BJ (cell line): ENCODE results near the gene MYH7. TPM values are rescaled to one million over a fixed set of nuclear protein-coding genes. Genes with fewer than 3 reads are reported as not detected.

Experiments
- CTCF ChIA-PET: fragments of 350-600 bp; formaldehyde crosslinking; extraction: SDS; loops from one replicate; lab custom pipeline; 2021; ENCODE audit warnings: antibody characterized with exemption, inconsistent platforms; lab: Yijun Ruan, JAX
- POLR2A ChIA-PET: fragments of 300-600 bp; sonication (Branson Sonifier 250); formaldehyde crosslinking; extraction: SDS; loops from one replicate; lab custom pipeline; 2021; ENCODE audit warnings: antibody characterized with exemption; lab: Charles Lee
- DNase-seq: peaks from one replicate; pipeline ENCODE4 v3.0.0-alpha.2; 2011; ENCODE audit warnings: low read depth
- H3K27me3 ChIP-seq: 2 replicates; pipeline ENCODE4 v1.6.0; 2011; ENCODE audit warnings: low read length; ENCODE audit not compliant: control insufficient read depth, insufficient read depth
- H3K36me3 ChIP-seq: 2 replicates; pipeline ENCODE4 v1.5.1; 2011; ENCODE audit warnings: low read length; ENCODE audit not compliant: control insufficient read depth, insufficient read depth
- H3K4me3 ChIP-seq: 2 replicates; pipeline ENCODE4 v1.5.1; 2011; ENCODE audit warnings: low read depth, mild to moderate bottlenecking, control low read depth, low read length
- polyA plus RNA-seq: library from polyadenylated mRNA; depleted of rRNA; stranded (reverse); fragments of >200 nt; gene quantifications from 2 replicates; pipeline ENCODE4 v1.2.3, GENCODE V29; 2011
- TF ChIP-seq, protein P1 (sequence below): IDR thresholded peaks from 2 replicates; pipeline ENCODE4 v1.5.1; 2011; ENCODE audit warnings: low read depth, mild to moderate bottlenecking, control low read depth, inconsistent platforms, low read length, moderate library complexity; ENCODE audit not compliant: insufficient read depth

Gene MYH7
- polyA plus RNA-seq, 1 experiment = not detected

DNA sequence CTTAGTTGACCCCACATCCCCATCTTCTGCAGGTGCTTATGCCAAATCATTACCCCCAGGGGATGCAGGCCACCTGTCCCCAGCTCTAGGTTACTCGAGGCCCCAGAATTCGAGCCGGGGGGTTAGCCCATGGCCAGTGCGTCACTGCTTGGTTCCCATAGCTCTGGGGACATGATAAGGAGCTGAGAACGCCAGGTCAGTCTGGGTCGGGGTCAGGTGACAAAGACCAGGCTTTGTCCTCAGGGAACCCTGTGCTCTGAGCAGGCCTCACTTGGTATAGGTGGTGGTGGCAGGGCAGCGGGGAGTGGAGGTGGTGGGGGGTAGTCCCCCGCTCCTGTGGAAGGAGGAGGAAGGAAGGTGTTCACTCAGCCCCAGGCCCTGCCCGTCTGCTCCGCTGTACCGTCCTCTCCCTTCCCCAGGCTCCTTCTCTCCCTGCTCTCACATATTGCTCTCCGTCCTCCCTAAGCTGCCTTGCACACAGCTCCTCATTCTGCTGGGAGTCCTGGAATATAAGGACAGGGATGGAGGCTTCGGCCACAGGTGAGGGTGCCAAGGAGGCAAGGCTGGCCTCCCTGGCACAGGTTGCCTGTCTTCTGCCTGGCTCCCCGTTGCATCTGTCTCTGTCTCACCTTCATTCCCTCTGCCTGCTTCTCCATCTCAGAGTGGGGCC lies 25.4 kb downstream of the MYH7 start:
- H3K27me3 ChIP-seq = peaks cover 6% of the 10 kb centered on the region
- DNase-seq = no peak
- POLR2A ChIA-PET = no interaction called here
- H3K36me3 ChIP-seq = no peaks in the 10 kb centered on the region
- CTCF ChIA-PET = no interaction called here
- no peak overlapping the region for H3K4me3 ChIP-seq
- TF ChIP-seq, protein P1, sequence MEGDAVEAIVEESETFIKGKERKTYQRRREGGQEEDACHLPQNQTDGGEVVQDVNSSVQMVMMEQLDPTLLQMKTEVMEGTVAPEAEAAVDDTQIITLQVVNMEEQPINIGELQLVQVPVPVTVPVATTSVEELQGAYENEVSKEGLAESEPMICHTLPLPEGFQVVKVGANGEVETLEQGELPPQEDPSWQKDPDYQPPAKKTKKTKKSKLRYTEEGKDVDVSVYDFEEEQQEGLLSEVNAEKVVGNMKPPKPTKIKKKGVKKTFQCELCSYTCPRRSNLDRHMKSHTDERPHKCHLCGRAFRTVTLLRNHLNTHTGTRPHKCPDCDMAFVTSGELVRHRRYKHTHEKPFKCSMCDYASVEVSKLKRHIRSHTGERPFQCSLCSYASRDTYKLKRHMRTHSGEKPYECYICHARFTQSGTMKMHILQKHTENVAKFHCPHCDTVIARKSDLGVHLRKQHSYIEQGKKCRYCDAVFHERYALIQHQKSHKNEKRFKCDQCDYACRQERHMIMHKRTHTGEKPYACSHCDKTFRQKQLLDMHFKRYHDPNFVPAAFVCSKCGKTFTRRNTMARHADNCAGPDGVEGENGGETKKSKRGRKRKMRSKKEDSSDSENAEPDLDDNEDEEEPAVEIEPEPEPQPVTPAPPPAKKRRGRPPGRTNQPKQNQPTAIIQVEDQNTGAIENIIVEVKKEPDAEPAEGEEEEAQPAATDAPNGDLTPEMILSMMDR = no peak

DNA sequence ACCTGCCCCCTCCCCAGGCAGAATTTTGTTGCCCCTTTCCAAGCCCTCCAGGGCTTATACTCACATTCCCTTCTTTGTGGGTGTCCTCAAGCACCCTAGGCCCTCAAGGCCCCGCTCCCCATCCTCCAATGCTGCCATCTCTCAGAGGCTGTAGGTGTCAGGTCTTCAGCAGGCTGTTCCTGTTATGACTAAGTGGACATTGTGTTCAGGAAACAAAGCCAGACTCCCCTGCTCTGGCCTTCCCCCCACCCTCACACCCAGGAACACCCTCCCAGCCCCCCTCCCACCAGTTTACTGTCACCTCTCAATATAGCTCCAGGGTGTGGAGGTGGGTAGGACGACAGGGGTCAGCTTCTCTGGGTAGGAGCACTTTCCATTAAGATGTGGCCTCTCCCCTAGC lies 26.0 kb downstream of the MYH7 start:
- ChIA-PET POLR2A (no interaction called here), CTCF (no interaction called here)
- Histone ChIP-seq H3K27me3 (peaks cover 7% of the 10 kb centered on the region), H3K4me3 (no peak overlapping the region), H3K36me3 (no peaks in the 10 kb centered on the region)
- DNase-seq = no peak
- TF ChIP-seq, protein P1 = no peak

DNA sequence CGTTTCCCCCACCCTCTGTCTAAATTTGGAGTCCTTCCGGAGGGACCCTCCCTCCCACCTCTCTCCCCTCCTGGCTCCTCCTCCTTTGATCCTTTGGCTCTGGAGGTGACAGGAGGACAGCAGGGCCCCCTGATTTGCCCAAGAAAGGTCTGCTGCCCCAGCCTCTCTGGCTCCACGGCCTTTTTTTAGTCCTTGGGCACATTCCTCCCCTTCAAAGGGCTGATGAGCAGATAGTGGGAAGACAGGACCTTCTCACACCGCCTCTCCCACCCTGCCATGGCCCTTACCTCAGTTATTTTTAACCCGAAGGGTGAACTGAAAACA lies 27.2 kb downstream of the MYH7 start:
- Histone ChIP-seq H3K27me3 (peaks cover 9% of the 10 kb centered on the region), H3K36me3 (no peaks in the 10 kb centered on the region), H3K4me3 (no peak overlapping the region)
- no peak for DNase-seq
- ChIA-PET CTCF (no interaction called here), POLR2A (no interaction called here)
- TF ChIP-seq, protein P1 = no peak

DNA sequence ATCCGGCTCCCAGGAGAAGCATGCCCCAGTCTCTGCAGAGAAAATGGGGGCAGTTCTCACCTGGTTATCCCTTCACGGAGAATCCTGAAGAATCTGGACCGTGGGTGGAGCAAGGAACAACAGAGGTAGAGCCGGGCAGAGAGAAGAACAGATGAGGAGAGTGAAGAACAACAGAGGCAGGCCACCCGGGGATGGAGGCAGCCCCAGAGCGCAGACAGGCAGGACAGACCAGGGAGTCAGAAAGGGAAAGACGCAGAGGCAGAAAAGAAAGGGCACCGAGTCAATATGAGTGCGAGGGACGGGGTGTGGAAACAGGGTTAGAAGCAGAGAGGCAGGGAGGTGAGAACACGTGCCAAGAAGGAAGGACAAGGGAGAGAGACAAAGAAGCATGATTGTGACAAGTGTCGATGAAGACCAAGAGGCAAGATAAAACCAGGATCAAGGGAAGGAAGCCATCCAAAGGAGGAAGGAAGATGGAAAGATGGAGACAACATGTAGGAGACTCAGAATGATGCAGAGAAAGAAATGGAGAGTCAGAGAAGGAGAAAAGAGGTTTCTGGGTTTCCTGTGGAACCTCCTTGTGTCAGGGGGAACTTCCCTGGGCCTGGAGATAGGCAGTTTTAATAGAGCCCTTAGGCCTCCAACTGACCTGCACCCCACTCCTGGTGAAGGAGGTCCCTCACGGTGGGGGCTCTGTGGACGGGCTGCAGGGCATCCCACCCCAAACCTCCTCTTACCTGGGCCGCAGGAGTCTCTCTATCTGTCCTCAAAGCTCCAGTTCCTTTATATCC lies 27.7 kb downstream of the MYH7 start, which contains the start of gene MYH6:
TSS of gene MYH6 (minus strand) at position 758 of the 791 bp plus-strand sequence. CDS start 1,050 bp downstream, outside the sequence.
- H3K36me3 ChIP-seq = no peaks in the 10 kb centered on the region
- CTCF ChIA-PET = no interaction called here
- no peak within 1 kb of the TSS for H3K4me3 ChIP-seq
- TF ChIP-seq, protein P1 = no peak
- peaks cover 9% of the 10 kb centered on the region for H3K27me3 ChIP-seq
- POLR2A ChIA-PET = no interaction called here
- DNase-seq = no peak

DNA sequence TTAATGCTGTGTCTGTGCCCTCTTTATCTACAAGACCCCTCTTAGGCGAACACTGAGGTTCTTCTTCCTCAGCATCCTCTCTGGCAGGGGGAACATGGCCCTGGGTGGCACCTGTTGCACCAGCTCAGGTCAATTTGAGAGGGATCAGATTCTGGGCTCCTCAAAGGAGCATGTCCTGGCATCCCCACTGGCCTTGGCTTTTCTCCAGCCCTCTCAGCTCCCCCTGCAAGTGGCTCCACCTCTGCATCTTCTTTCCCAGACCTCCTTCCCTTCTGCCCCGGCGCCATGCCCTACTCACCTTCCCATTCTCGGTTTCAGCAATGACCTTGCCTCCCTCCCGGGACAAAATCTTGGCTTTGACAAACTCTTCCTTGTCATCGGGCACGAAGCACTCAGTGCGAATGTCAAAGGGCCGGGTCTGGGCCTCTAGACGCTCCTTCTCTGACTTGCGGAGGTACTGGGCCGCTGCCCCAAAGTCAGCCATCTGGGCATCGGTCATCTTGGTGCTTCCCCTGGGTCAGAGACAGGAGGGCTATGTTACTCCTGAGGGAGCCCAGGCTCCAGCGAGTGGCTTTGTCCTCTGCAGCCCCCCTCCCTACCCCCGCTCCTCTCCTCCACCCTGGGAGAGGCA lies 28.6 kb downstream of the MYH7 start:
- no peak for DNase-seq
- TF ChIP-seq, protein P1 = no peak
- ChIA-PET POLR2A (no interaction called here), CTCF (no interaction called here)
- Histone ChIP-seq H3K27me3 (peaks cover 9% of the 10 kb centered on the region), H3K36me3 (no peaks in the 10 kb centered on the region), H3K4me3 (no peak overlapping the region)
